Measurements from ENCODE around the gene S100P.

GRCh38 chr4:6731318-6731675 is 37.6 kb downstream of the S100P start:
- TF ChIP-seq CTCF (conservative IDR thresholded peaks at IDR 0.05; ENCODE audit: low read length): no peak
- no peak for TF ChIP-seq EZH2phosphoT487 (IDR thresholded peaks at IDR 0.05; ENCODE audit: borderline replicate concordance)

Data from Loucy (cell line).